HG03060 (cell line): Measurements from ENCODE around the gene TXNIP.

Experiments
- ATAC-seq: cut with Tn5 transposase; IDR thresholded peaks from one replicate; pipeline ENCODE4 v1.9.1; 2021; ENCODE audit warnings: low read depth, moderate number of reproducible peaks; ENCODE audit not compliant: unreplicated experiment

Gene TXNIP

GRCh38 chr1:145964328-145965118, 31.9 kb downstream of the TXNIP start, which contains the start of the genes ANKRD34A and POLR3GL:
Gene ANKRD34A (minus strand): TSS chr1:145964575. CDS start chr1:145961759, 2,816 bp downstream.
Gene POLR3GL (plus strand): TSS chr1:145964690. CDS start chr1:145974866, 10,176 bp downstream.
- ATAC-seq = peak; percentile 61

GRCh38 chr1:145963265-145964019, 32.9 kb downstream of the TXNIP start:
- ATAC-seq = no peak

- ATAC-seq = no peak
These were observed 33.9 kb downstream of the TXNIP start for GRCh38 chr1:145962157-145963102.

- no peak for ATAC-seq
These were observed 34.8 kb downstream of the TXNIP start for GRCh38 chr1:145961425-145962156.

- ATAC-seq = no peak
These were observed 35.3 kb downstream of the TXNIP start for GRCh38 chr1:145961109-145961424.

GRCh38 chr1:145960468-145961108, 35.8 kb downstream of the TXNIP start:
- no peak for ATAC-seq

GRCh38 chr1:145959957-145960467, 36.4 kb downstream of the TXNIP start:
- ATAC-seq = no peak

- ATAC-seq = no peak
These were observed 37.0 kb downstream of the TXNIP start for GRCh38 chr1:145959333-145959732.

GRCh38 chr1:145958734-145959133, 37.6 kb downstream of the TXNIP start:
- no peak for ATAC-seq

GRCh38 chr1:145957443-145958319, 38.7 kb downstream of the TXNIP start, which contains the start of gene LIX1L:
Gene LIX1L (minus strand): TSS chr1:145958017. CDS start chr1:145957927, 90 bp downstream.
- peak; percentile 86 for ATAC-seq

- ATAC-seq = no peak
These were observed 39.5 kb downstream of the TXNIP start for GRCh38 chr1:145956781-145957442.

- no peak for ATAC-seq
These were observed 40.0 kb downstream of the TXNIP start for GRCh38 chr1:145956361-145956760.

GRCh38 chr1:145955436-145955835, 40.9 kb downstream of the TXNIP start:
- no peak for ATAC-seq

GRCh38 chr1:145953861-145954260, 42.5 kb downstream of the TXNIP start:
- ATAC-seq = no peak

GRCh38 chr1:145952903-145953302, 43.5 kb downstream of the TXNIP start:
- no peak for ATAC-seq

GRCh38 chr1:145951526-145951925, 44.9 kb downstream of the TXNIP start:
- no peak for ATAC-seq

GRCh38 chr1:145949219-145949618, 47.2 kb downstream of the TXNIP start:
- no peak for ATAC-seq

GRCh38 chr1:145947551-145947950, 48.8 kb downstream of the TXNIP start:
- ATAC-seq = no peak
